NCI-H2171 treated with DMSO at 0.1 percent for 48 hours (cell line): ENCODE measurements around the gene OR5D13.
A peak's percentile ranks its signal among the peaks of the same experiment; 100 is the strongest.

Experiments
- DNase-seq: peaks from one replicate; lab custom pipeline; 2025; lab: John Stamatoyannopoulos, UW

OR5D13 gene, protein sequence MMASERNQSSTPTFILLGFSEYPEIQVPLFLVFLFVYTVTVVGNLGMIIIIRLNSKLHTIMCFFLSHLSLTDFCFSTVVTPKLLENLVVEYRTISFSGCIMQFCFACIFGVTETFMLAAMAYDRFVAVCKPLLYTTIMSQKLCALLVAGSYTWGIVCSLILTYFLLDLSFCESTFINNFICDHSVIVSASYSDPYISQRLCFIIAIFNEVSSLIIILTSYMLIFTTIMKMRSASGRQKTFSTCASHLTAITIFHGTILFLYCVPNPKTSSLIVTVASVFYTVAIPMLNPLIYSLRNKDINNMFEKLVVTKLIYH

GRCh38 chr11:55773138-55773537 is at the start of gene OR5D13:
OR5D13 (plus strand) TSS chr11:55773438; CDS start chr11:55773438, 0 bp downstream.
- DNase-seq = no peak

DNA sequence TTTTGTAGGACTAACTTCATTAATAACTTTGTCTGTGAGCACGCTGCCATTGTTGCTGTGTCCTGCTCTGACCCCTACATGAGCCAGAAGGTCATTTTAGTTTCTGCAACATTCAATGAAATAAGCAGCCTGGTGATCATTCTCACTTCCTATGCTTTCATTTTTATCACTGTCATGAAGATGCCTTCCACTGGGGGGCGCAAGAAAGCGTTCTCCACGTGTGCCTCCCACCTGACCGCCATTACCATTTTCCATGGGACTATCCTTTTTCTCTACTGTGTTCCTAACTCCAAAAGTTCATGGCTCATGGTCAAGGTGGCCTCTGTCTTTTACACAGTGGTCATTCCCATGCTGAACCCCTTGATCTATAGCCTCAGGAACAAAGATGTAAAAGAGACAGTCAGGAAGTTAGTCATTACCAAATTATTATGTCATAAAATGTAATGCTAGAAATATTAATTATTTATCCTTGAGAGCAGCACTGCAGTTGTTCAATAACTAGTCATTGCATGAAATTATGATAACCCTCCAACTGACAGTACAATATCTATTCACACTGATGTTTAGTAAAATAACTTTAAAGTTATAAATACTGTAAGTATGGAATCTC is 46.4 kb upstream of the OR5D13 start:
- DNase-seq = peak; percentile 2

DNA sequence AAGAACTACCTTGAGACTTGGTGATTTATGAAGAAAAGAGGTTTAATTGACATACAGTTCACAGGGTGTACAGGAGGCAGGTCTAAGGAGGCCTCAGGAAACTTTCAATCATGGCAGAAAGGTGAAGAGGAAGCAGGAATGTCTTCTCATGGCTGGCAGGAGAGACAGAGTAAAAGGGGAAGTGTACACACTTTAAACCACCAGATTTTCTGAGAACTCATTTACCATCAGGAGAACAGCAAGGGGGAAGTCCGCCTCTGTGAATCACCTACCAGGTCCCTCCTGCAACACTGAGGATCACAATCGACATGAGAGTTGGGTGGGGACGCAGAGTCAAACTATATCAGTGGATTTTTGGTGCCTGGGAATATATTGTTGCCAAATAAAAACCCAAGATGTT is 40.3 kb upstream of the OR5D13 start:
- DNase-seq = no peak

- no peak for DNase-seq
Observed at GRCh38 chr11:55791606-55792005, 18.4 kb downstream of the OR5D13 start.

GRCh38 chr11:55793321-55793720 is 20.1 kb downstream of the OR5D13 start:
- DNase-seq = no peak

DNA sequence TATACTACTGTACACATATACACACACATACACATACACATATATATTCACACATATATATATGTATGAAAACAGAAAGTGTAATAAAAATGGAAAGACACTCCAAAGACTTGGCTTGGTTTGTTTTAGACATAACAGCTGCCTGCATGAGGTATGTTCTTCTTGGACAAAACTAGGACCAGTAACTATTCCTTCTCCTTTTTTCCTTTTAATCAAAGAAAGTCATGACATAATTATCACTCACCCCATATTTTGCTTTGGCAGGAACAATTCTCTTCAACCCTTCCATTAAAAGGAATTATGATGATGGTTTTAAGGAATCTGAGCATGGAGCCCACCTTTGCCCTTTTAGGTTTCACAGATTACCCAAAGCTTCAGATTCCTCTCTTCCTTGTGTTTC is 22.0 kb downstream of the OR5D13 start, which contains the start of gene OR5D14:
Gene OR5D14 (plus strand): TSS at position 301 of the 400 bp plus-strand sequence. CDS start 0 bp downstream, at position 301.
- DNase-seq = no peak

GRCh38 chr11:55806248-55806647 is 33.0 kb downstream of the OR5D13 start:
- no peak for DNase-seq

GRCh38 chr11:55811067-55811466 is 37.8 kb downstream of the OR5D13 start, which contains the start of gene OR5L1:
OR5L1 (plus strand) TSS chr11:55811367; CDS start chr11:55811467, 100 bp downstream.
- no peak for DNase-seq

DNA sequence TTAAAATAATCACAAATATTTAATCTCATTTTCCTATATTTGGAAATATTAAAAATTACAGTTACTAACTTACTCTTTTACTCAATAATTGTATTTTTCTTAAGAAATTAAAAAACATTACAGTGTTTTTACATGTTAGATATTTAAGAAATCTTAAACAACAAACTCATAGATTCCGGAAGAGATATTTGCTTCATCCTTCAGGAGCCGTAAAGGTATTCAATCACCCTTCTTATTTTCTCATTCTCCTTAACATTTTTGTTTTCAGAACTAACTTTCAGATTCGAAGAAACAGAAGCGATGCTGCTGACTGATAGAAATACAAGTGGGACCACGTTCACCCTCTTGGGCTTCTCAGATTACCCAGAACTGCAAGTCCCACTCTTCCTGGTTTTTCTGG is 46.1 kb downstream of the OR5D13 start, which contains the start of gene OR5D18:
Gene OR5D18 (plus strand): TSS at position 301 of the 400 bp plus-strand sequence. CDS start 0 bp downstream, at position 301.
- DNase-seq = no peak
